ENCODE measurements around the gene NOTCH2.

DNA sequence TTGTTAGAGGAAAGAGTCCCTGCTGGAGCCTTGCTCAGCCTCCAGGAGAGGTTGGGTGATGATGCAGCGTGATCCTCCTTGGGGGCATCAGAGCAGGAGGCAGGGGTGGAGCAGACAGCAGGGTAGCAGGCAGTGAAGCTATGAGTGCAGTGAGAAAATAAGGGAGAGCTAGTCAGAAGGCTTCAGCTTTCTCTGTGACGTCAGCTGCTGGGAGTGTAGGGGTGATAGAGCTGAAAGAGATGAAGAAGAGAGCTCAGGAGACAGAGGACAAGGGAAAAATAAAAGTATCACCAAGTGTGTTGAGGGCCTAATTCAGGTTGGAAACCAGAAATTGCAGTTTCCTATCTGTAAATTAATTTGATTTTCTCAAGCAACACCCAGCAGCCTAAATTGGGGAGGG is 170.9 kb downstream of the NOTCH2 start:
- TF ChIP-seq GLIS1 (tag by site-specific recombination; IDR thresholded peaks at IDR 0.05) = peak; percentile 70; the same call in 1 of the 2 replicates
- TF ChIP-seq, protein P1, sequence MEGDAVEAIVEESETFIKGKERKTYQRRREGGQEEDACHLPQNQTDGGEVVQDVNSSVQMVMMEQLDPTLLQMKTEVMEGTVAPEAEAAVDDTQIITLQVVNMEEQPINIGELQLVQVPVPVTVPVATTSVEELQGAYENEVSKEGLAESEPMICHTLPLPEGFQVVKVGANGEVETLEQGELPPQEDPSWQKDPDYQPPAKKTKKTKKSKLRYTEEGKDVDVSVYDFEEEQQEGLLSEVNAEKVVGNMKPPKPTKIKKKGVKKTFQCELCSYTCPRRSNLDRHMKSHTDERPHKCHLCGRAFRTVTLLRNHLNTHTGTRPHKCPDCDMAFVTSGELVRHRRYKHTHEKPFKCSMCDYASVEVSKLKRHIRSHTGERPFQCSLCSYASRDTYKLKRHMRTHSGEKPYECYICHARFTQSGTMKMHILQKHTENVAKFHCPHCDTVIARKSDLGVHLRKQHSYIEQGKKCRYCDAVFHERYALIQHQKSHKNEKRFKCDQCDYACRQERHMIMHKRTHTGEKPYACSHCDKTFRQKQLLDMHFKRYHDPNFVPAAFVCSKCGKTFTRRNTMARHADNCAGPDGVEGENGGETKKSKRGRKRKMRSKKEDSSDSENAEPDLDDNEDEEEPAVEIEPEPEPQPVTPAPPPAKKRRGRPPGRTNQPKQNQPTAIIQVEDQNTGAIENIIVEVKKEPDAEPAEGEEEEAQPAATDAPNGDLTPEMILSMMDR (tag by site-specific recombination; IDR thresholded peaks at IDR 0.05) = no peak
- TF ChIP-seq ZBTB26 (tag by site-specific recombination; optimal IDR thresholded peaks at IDR 0.05) = no peak
- TF ChIP-seq KLF10 (tag by site-specific recombination; IDR thresholded peaks at IDR 0.05) = no peak
- no peak for TF ChIP-seq YY1 (tag by site-specific recombination; IDR thresholded peaks at IDR 0.05)
- TF ChIP-seq KLF16 (tag by site-specific recombination; IDR thresholded peaks at IDR 0.05) = no peak
- no peak for TF ChIP-seq ZNF274 (IDR thresholded peaks at IDR 0.05; ENCODE audit: low read length)
- no peak for TF ChIP-seq ZNF274 (tag by site-specific recombination; IDR thresholded peaks at IDR 0.05; ENCODE audit: borderline replicate concordance)
- TF ChIP-seq, protein P2, sequence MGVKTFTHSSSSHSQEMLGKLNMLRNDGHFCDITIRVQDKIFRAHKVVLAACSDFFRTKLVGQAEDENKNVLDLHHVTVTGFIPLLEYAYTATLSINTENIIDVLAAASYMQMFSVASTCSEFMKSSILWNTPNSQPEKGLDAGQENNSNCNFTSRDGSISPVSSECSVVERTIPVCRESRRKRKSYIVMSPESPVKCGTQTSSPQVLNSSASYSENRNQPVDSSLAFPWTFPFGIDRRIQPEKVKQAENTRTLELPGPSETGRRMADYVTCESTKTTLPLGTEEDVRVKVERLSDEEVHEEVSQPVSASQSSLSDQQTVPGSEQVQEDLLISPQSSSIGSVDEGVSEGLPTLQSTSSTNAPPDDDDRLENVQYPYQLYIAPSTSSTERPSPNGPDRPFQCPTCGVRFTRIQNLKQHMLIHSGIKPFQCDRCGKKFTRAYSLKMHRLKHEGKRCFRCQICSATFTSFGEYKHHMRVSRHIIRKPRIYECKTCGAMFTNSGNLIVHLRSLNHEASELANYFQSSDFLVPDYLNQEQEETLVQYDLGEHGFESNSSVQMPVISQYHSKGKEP (tag by site-specific recombination; IDR thresholded peaks at IDR 0.05) = no peak
- TF ChIP-seq ZIC2 (tag by site-specific recombination; IDR thresholded peaks at IDR 0.05) = no peak
